NCI-H2227 treated with DMSO at 0.1 percent for 48 hours (cell line): ENCODE measurements around the gene RIC8B.

Experiments used
- DNase-seq: peaks from one replicate; lab custom pipeline; 2025; lab: John Stamatoyannopoulos, UW

RIC8B gene

DNA sequence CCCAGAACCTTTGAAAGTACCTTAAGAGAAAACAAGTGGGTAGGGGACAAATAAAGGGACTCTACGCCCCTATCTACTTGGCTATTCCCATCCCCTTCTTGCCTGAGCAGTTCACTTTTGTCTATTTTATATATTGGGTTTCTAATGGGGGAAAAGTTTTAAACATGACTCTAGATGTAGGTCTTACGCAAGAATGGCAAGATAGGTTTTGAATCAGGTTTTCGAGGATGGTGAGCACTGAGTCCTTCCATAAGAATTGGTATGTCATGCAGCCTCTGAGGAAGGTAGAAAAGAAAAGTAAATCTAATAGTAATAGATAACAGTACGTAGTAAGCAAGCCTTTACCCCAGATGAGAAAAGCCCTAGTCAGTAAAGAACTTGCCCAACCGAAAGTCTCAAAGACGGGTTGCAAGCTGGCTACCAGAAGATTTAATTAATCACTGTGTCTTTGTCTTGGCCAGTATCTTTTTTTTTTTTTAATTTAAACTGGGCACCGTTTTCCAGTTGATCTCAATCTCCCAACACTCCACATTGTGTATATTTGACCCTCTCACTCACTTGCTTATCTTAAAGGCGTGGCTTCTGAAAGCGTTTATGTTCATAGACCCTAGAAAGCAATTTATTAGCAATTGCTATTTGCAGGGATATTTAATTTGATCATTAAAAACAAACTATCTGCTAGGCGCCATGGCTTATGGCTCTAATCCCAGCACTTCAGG lies 94.7 kb downstream of the RIC8B start:
- DNase-seq = no peak

DNA sequence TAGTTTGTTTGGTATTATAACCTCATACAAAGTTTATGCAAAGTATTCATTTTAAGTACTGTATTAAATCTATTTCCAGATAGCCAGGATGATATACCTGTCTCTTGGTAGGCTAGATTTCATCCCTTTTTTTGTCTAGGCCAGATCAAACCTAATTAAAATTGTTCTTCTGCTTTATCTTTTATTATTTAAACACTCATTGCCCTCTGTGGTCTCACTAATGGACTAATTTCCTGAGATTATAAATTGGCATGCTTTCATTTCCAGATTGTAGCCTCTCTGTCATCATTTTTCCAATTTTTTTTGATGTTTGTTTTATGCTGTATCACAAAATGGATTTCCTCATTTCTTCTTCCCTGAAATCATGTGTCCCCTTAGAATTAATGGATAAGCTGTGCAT lies 95.6 kb downstream of the RIC8B start:
- DNase-seq = no peak

DNA sequence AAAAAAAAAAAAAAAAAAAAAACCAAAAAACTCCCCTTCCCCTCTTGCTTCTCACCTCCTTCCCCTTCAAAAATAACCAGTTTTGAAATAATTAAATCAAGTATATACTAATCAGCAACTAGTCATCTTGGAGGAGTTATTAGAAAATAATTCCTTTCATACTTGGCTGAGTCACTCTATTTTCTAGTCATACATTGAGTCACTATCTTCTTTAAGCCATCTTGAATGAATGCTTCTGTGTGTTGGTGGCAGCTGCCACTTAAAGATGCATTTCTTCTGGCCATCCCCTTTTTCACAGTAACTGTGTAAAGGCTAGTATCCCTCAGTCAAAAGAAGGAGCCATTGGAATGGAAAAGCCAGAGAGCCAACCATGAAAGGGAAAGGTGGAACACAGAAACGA lies 97.0 kb downstream of the RIC8B start:
- no peak for DNase-seq

DNA sequence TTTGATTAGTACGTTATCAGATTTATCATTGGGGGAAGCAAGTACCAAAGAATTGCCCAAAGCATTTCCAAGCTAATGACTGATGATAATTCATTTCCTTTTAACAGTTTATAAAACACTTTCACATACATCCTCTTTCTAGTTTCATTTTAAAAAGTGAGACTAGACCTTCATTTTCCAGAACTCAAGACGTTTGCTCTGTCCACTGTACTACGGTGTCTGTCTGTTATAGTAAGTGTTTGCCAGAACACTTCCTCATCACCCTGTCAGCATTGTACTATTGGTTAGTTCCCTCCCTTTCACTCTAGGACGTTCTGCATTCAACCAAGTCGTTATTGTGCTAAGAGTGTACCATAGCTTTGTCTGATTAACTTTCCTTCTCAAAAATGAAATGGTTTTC lies 99.5 kb downstream of the RIC8B start:
- no peak for DNase-seq

DNA sequence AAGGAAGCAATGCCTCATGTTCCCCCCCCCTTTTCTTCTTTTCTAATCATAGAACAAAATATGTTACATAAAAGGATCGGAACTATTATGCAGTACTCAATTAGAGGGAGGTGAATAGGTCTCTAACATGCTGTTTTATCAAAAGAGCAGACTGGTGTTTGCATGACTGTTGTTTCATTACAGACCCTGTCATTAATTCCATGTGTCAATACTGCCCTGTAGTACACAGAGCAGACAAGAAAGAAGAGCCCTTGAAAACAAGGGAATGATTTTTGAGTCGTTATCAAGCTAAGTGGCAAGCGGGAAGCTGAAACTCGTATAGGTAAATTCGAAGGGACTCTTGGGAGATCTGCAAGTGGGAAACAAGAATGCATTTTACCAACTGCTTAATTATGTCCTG lies 104.3 kb downstream of the RIC8B start:
- peak; percentile 32 for DNase-seq

DNA sequence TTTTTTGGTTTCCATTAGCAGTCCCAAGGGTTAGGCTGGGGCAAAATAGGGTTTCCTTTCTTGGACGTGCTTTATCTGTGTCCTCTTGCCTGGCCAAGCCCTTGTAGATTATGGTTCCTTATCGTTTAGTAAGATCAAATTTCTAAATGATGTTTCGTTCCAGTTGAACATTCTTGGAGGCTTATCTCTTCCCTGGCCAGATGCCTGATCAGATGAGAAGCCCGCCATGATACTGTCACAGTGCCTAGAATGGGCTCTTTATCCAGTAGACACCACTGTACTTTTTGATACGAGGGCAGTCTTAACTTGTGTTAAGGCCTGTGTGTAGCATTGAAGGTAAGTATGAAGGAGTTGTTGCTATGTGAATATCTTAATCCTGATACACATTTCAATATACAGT lies 105.1 kb downstream of the RIC8B start:
- DNase-seq = no peak

DNA sequence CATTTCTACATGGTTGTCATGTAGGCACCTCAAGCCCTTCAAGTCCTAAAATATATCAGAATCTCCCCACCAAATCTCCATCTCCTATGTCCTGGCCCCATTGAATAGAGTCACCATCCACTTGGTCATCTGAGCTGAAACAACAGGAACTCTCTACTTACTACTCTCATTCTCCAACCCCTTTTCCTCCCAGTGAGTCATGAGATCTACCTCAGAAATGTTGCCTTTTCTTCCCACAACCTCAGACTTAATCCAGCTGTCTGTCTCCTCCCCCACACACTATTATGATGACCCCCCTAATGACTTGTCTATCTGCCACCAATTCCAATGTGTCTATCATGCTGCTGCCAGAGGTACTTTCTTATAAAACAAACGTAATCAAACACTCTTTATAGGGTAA lies 108.9 kb downstream of the RIC8B start:
- DNase-seq = no peak

DNA sequence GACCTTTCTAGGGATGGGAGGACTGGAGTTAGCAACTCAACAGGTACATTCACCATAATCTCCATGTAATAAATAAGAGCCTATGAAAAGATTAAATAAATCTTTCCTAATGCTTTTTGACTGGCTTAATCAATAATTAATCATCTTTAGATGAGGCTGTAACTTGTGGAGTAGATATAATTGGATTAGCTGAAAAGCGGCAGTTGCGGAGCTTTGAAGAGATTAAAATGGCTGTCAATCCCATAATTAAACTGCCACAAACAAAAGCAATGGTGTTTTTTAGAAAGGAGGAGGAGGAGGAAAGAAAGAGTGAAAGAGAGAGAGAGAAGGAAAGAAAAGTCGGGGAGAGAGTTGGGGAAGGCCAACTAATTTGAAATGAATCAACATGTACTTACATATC lies 110.5 kb downstream of the RIC8B start:
- no peak for DNase-seq

DNA sequence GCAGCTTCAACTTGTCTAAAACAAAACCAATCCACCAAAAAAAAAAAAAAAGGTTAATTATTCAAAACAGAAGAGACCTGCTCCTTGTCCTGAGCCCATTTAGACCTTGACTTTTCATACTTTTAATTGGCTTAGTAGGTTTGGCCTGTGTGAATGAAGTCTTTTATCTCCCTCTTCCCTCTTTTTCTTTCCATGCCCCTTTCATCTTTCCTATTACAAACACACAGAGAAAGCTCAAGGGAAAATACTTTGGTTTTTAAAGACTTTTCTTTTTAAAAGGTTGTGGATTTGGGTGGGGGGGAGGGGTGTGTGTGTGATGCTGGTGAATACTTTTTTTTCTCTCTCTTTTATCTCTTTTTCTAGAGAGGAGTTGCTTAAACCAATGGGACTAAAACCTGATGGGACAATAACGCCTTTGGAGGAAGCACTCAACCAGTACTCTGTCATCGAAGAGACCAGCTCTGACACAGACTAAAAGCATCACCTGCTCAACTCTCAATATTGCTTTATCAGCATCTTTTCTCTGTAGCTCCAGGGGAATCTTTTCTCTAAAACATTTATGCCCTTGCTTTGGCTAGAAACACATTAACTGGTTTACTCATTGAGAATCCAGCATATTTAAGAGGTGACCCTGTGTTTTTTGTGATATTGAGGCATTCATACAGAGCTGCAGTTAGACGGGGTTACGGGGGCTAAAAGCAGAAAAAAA lies 111.2 kb downstream of the RIC8B start:
- DNase-seq = no peak

DNA sequence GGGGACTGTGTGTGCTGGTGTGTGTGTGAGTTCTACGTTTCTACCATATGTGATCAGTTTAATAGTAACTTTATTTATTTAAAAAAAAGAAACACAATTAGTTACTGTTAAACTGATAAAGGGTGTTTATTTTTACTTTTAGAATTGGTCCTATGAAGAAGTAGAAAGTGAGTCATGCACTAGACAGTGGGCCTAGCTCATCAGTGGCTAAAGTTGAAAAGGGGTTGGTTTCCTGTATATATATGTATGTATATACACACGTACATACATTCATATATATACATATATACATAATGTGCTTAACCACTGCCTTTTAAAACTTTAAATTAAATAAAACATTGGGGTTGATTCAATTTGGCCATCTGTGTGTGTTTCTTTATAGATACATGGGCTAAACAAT lies 112.5 kb downstream of the RIC8B start:
- DNase-seq = no peak

DNA sequence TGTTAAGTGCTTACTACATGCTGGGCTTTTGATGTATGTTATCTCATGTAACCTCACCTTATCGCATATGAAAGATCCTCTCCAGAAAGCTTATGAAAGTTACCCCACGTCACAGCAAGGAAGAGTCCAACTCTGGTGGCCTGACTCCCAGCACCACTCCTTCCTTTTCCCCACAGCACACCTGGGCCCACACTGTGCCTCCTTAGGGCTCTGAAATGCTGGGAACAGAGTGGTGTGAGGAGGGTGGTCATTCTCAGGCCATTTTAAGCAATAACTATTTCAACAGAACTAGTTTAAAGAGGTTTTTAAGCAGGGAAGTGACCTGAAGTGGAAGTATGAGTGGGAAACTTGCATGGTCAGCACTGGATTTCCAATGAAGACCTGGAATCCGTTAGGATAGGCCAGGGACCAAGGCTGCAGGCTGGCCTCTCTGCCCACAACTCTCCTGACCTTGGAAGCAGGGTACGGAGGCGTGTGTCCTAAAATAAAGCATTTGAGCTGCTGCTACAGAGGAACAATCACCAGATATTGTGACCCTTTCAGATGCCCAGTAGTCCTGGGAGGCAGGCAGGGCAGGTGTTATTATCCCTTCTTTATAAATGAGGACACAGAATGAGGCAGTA lies 114.0 kb downstream of the RIC8B start:
- no peak for DNase-seq

DNA sequence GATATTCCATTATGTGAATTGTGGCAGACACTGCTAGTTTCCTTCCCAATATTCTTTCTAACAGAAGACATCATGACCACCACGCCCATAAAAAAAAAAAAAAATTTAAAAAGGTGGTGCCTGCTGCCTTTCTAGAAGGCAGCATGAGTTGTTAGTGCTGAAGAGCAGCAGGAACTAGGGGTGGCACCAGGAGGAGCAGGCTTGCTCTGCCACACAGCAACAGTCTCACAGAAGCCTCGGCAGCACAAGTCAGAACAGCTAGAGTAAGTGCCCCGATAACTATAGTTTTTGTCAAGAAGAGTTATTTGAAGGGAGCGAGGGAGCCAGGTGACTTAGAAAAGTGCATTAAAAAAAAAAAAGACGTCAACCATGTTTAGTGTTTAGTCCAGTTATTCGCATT lies 114.8 kb downstream of the RIC8B start:
- DNase-seq = no peak

DNA sequence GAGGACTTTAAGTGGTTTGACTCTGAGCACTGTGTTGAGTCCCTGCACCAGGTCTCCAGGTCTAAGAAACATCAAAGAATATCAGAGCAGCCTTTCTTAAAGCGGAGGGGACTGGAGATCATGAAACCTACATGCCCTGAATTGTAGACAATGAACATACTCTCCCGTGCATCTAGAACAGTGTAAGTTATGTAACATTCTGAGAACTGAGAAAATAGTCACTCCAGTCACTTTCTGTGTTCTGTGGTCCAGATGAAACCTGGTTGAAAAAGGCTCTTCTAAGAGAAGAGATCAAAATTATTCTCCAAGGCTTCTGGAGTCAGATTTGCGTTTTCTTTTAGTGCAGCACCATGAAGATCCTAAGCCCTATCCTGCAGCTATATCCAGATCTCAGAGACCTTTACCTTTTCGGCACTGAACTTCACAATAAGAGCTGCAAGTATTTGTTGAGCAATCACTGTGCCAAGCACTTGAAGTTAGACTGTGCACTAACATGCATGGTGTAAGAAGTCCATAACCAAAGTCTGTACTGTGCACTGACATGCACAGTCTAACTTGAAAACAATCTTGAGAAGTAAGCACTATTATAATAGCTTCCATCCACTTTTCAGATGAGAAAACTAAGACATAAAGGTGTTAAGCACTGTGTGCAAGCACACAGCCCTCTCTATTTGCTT lies 115.6 kb downstream of the RIC8B start:
- no peak for DNase-seq

DNA sequence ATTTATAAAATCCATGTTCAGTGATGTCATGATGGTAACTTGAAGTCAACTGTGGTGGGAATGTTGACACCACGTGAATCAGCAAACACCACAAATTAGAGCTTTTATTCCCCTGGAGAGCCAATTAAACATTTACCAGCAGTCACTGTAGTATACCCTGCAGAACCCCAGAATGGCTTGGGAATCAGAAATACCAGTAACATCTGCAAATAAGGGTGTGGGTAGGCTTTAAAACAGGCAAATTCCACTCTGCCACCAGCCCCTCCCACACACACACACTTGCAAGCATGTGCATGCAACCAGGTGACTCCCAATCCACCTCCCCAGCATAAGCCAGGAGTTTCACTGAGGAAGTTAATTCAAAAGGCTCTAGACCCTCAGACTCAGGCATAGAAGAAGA lies 117.6 kb downstream of the RIC8B start:
- no peak for DNase-seq

DNA sequence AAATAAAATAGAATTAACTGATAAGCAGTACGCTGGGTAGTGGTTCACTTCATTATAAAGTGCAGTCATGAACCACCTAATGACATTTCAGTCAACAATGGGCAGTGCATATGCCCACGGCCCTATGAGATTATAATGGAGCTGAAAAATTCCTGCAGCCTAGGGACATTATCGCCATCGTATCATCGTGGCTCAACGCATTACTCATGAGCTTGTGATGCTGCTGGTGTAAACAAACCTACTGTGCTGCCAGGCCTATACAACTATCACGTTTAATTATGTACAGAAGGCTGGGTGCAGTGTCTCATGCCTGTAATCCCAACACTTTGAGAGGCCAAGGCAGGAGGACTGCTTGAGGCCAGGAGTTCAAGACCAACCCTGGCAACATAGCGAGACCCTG lies 119.0 kb downstream of the RIC8B start:
- no peak for DNase-seq

DNA sequence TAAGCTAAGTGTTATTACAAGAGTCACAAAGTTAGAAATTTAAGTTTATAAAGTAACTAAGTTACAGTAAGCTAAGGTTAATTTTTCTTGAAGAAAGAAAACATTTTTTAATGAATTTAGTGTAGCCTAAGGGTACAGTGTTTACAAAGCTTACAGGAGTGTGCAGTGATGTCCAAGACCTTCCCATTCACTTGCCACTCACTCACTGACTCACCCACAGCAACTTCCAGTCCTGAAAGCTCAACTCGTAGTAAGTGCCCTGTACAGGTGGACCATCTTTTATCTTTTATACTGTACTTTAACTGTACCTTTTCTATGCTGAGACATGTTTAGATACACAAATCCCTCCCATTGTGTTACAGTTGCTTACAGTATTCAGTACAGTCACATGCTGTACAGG lies 120.3 kb downstream of the RIC8B start:
- DNase-seq = no peak

DNA sequence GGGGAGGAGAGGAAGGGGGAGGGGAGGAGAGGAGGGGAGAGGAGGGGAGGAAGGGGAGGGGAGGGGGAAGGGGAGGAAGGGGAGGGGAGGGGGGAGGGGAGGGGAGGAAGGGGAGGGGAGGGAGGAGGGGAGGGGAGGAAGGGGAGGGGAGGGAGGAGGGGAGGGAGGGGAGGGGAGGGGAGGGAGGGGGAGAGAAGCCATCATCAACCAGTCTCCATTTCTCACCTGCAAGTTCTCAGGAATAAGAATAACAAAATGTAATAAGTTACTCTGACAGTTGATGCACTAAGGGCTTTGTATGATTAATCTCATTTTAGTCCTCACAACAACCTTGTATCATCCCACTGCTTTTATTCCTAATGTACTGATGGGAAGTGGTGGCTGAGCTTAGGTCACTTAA lies 122.1 kb downstream of the RIC8B start:
- no peak for DNase-seq

DNA sequence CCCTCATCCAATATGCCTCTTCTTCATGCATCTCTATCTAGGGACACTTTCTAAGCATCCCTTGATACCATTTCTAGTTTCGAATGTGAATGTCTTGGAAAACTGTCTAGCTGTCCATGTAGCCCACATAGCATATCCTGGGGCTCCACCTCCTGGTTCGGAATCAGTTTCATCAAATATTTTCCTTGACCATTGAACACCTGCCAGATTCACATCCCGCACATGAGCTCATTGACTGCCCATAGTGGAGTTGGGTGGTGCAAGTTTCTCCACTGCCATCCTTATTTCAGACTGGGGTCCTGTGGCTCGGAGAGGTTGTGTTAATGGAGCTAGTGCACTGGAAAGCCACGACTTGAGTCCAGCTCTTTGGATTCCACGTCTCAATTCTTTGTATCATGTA lies 122.6 kb downstream of the RIC8B start:
- DNase-seq = no peak

DNA sequence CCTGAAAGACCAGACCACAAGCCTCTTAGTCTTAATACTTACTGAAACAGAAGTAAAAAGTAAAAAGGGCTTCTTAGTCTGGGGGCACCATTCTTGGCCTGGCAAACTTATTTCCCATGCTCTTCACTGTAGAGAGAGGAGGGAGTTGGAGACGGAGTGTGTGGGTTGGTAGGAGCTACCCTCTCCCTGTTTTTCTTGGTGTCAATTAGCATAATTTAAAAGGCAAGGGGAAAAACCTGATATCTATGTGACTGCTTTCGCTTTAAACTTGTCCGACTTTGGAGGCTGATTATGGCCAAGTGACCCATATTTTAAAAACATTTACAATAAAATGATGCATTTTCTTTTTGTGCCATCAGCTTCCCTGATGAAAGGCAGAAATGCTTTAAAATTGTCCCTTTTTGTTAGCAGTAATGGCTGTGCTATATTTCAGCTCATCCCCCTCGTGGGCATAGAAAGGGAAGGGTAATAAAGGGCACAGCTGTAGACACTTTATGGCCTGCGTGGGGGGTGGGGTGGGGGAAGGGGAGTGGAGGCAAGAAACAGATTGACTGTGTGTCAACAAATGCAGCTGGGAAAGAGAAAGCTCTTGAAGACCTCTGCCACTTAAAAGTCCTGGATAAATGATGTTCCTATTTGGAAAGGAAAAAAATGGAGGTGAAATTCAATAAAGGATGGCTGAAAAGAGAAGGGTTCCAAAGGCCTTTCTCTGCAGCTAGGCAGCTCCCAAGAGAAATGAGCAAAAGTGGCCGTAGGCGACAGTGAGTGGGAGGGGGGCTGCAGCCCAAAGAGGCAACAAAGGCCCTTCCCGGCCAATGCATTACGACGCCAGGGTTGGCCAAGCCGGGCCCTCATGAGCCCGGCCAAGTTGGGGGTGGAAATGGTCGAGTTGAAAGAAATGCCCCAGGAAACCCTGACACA lies 123.8 kb downstream of the RIC8B start:
- DNase-seq = peak; percentile 67

DNA sequence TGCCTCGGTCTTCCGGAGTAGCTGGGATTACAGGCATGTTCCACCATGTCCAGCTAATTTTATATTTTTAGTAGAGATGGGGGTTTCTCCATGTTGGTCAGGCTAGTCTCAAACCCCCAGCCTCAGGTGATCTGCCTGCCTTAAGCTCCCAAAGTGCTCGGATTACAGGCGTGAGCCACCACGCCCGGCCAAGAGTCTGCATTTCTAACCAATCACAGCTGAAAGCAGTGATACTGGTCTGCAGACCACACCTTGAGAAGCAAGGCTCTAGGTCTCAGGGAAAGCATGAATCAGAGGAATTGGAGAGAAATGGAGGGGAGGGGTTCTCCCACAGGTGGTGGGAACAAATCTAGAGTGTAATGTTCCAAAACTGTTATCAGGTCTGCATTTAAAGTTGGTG lies 126.1 kb downstream of the RIC8B start:
- no peak for DNase-seq

DNA sequence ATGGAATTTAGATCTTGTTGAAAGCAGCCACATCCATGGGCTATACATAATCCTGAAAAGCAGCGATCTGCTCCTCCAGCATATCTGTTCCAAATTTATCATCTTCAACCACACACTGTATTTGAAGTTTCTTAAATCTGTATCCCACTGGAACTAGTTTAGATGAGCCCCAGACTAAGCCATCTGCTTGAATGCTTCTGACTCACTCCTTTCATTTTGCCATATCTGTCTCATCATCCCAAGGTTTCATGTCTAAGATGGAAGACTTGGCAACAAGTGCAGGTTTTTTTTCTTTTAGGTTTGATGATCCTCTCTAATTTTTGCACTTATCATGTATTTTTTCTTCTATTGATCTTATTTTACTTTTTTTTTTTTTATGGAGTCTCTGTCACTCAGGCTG lies 126.8 kb downstream of the RIC8B start:
- no peak for DNase-seq

DNA sequence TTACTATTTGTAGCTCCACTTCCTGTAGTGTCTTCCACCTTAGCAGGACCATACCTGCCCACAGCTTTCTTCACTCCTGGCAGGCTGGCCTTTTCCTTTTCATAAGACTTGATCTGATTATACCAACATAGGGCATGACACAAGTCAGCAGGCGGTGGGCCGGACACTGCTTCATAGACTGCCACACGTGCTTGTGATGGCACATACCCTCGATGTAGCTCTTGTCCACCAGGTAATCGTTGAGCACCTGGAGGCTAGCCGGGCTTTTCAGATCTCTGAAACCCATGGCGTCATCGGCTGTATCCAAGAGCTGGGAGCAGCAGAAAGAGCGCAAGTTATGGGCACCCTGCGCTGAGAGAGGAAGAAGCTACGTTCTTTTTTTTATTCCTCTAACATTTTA lies 127.6 kb downstream of the RIC8B start:
- DNase-seq = no peak
